HFF-Myc (cell line): Measurements from ENCODE around the gene GNG13.

Experiments
- DNase-seq: peaks from one replicate; pipeline ENCODE4 v3.0.0-alpha.2; 2011; ENCODE audit warnings: low read depth; ENCODE audit errors: extremely low read depth
- H3K4me3 ChIP-seq: replicated peaks from 2 replicates; pipeline ENCODE4 v1.5.1; 2011; ENCODE audit warnings: low read depth, mild to moderate bottlenecking, control low read depth, low read length
- CTCF ChIP-seq: IDR thresholded peaks from 2 replicates; pipeline ENCODE4 v1.5.1; 2012; ENCODE audit warnings: mild to moderate bottlenecking, low read depth, low read length, control low read depth; ENCODE audit errors: missing control alignments

The GNG13 gene

GRCh38 chr16:799948-800833 lies at the start of gene GNG13:
Gene GNG13 (minus strand): TSS chr16:800734. CDS start chr16:799077, 1,657 bp downstream.
- no peak for DNase-seq
- no peak within 1 kb of the TSS for H3K4me3 ChIP-seq
- TF ChIP-seq CTCF: no peak

- no peak for TF ChIP-seq CTCF
- no peak overlapping the region for H3K4me3 ChIP-seq
- DNase-seq: no peak
These were observed 48.1 kb upstream of the GNG13 start for GRCh38 chr16:848510-849253.

- H3K4me3 ChIP-seq: no peak overlapping the region
- TF ChIP-seq CTCF: no peak
- DNase-seq: no peak
These were observed 47.3 kb upstream of the GNG13 start for GRCh38 chr16:847681-848445.

- DNase-seq: no peak
- no peak for TF ChIP-seq CTCF
- H3K4me3 ChIP-seq: no peak overlapping the region
These were observed 46.6 kb upstream of the GNG13 start for GRCh38 chr16:847151-847550.

GRCh38 chr16:845351-845745 lies 44.8 kb upstream of the GNG13 start:
- TF ChIP-seq CTCF: no peak
- no peak for DNase-seq
- H3K4me3 ChIP-seq: no peak overlapping the region

GRCh38 chr16:844638-845350 lies 44.3 kb upstream of the GNG13 start:
- DNase-seq: no peak
- no peak for TF ChIP-seq CTCF
- no peak overlapping the region for H3K4me3 ChIP-seq
